Measurements from ENCODE around the gene OR2T1. TPM values are rescaled to one million over a fixed set of nuclear protein-coding genes. Genes with fewer than 3 reads are reported as not detected.

Gene OR2T1
- total and polyA plus RNA-seq, 2 of the 8 experiments (the other 6 are each of a cell fraction or from before 2014, with no cell fraction given), result not detected

GRCh38 chr1:248417854-248418253, 15.0 kb downstream of the OR2T1 start:
- no peak overlapping the region for H2BK120ac ChIP-seq (replicated peaks; ENCODE audit: low read depth, low read length)
- H2BK5ac ChIP-seq (ENCODE audit: low read depth, low read length), result no peak overlapping the region
- ChIA-PET POLR2A (ENCODE audit: partially characterized antibody) (no interaction called here), CTCF (ENCODE audit: partially characterized antibody) (no interaction called here)
- H3K56ac ChIP-seq (replicated peaks; ENCODE audit: insufficient read length, low read depth, low read length), result no peak overlapping the region
- no peak overlapping the region for H2BK20ac ChIP-seq (ENCODE audit: low read length)
- no peaks in the 10 kb centered on the region for H3K27me3 ChIP-seq (replicated peaks in 1 of 4; ENCODE audit: control insufficient read depth in 3 of 4, extremely low read depth in 1 of 4, insufficient read depth in 3 of 4, low read length in 3 of 4)
- H3K79me2 ChIP-seq (ENCODE audit: control insufficient read depth in 1 of 2, insufficient read depth in 2 of 2, low read length in 2 of 2), result no peaks in the 10 kb centered on the region
- no peak overlapping the region for H3K4me2 ChIP-seq (ENCODE audit: insufficient read depth in 1 of 2, low read depth in 2 of 2, low read length in 2 of 2)
- no peak for DNase-seq (ENCODE audit: low read depth in 1 of 2, low spot score in 2 of 2)
- H3K4me3 ChIP-seq (ENCODE audit: extremely low read depth in 1 of 4, insufficient read depth in 2 of 4, low read depth in 3 of 4, low read length in 4 of 4), result no peak overlapping the region
- no peaks in the 10 kb centered on the region for H3K36me3 ChIP-seq (ENCODE audit: control insufficient read depth in 2 of 4, insufficient read depth in 4 of 4, low read length in 3 of 4)
- H3K9me3 ChIP-seq (ENCODE audit: insufficient read depth in 2 of 2, low read depth in 1 of 2, low read length in 1 of 2), result peaks cover 66% of the 10 kb centered on the region in 2 experiments
- no peak overlapping the region for H3K27ac ChIP-seq (ENCODE audit: low read depth, low read length)
- no peak overlapping the region for H2BK12ac ChIP-seq (ENCODE audit: low read depth, low read length)
- H4K8ac ChIP-seq (ENCODE audit: extremely low read depth, insufficient read depth, low read length), result no peak overlapping the region
- H3K23me2 ChIP-seq (ENCODE audit: low read depth, low read length), result no peaks in the 10 kb centered on the region
- H4K20me1 ChIP-seq (replicated peaks in 1 of 2; ENCODE audit: control insufficient read depth in 1 of 2, insufficient read depth in 2 of 2, low read length in 2 of 2), result no peaks in the 10 kb centered on the region
- H2AK5ac ChIP-seq (ENCODE audit: low read depth, low read length), result no peak overlapping the region
- no peak overlapping the region for H2AFZ ChIP-seq (ENCODE audit: low read length)
- no peak overlapping the region for H3K23ac ChIP-seq (ENCODE audit: insufficient read length)
- no peak overlapping the region for H3K9ac ChIP-seq (replicated peaks in 1 of 4; ENCODE audit: extremely low read depth in 1 of 4, low read depth in 3 of 4, low read length in 3 of 4)
- no peaks in the 10 kb centered on the region for H3K79me1 ChIP-seq (ENCODE audit: low read depth, low read length)
- no peak for FAIRE-seq
- no peak overlapping the region for H3K4ac ChIP-seq (replicated peaks; ENCODE audit: insufficient read length, low read depth, low read length)
- no peak overlapping the region for H3K14ac ChIP-seq (ENCODE audit: insufficient read length)
- no peak for TF ChIP-seq SP1 (IDR thresholded peaks at IDR 0.05; ENCODE audit: low read depth, low read length)
- H3K4me1 ChIP-seq (replicated peaks in 1 of 4; ENCODE audit: control insufficient read depth in 3 of 4, insufficient read depth in 4 of 4, low read length in 3 of 4), result no peaks in the 10 kb centered on the region
- H3K18ac ChIP-seq (ENCODE audit: extremely low read depth, low read length), result no peak overlapping the region
- H2BK15ac ChIP-seq (ENCODE audit: low read length), result no peak overlapping the region
- no peak overlapping the region for H4K91ac ChIP-seq (replicated peaks; ENCODE audit: insufficient read length, low read length)
- 64% methylated on average over 2 of the region's 2 CpGs; no CpG with 5 or more reads in 1 of the 2 experiments for WGBS, 2 experiments (ENCODE audit: extremely low coverage in 1 of 2, insufficient coverage in 1 of 2, insufficient read length in 1 of 2, insufficient replicate concordance in 2 of 2, low coverage in 1 of 2, low lambda C conversion rate in 2 of 2, missing lambda C conversion rate in 1 of 2)
- no peak overlapping the region for H4K5ac ChIP-seq (ENCODE audit: insufficient read length, low read depth, low read length)
